Right lobe of liver (tissue), 4 donors: Measurements from ENCODE around the gene CYP4F12.

ENCODE experiments used
- CTCF ChIP-seq, 4 donors: fragments of 200-600 bp in 3 of 4; fragments of 450-650 bp in 1 of 4; IDR thresholded peaks; one replicate each; pipeline versions ENCODE4 v1.5.1 to v1.8.0; 2016 to 2022; ENCODE audit warnings: antibody characterized with exemption in 4 of 4, mild to moderate bottlenecking in 2 of 4
- POLR2A ChIP-seq: fragments of 450-650 bp; IDR thresholded peaks from one replicate; pipeline ENCODE4 v1.6.1; 2017; ENCODE audit warnings: antibody characterized with exemption, mild to moderate bottlenecking
- donor health status: DM: no; HTN: no; CAD: no.
- donor health status: DM: no; HTN: no; CAD: no.
- donor health status: DM: no; HTN: yes; CAD: no.

GRCh38 chr19:15733895-15734294, 61.0 kb downstream of the CYP4F12 start:
- TF ChIP-seq POLR2A (no peak), CTCF (IDR thresholded peaks at IDR 0.05) (no peak)
